Measurements from ENCODE around the gene MYOG. TPM values are rescaled to one million over a fixed set of nuclear protein-coding genes. Genes with fewer than 3 reads are reported as not detected.
A peak's percentile ranks its signal among the peaks of the same experiment; 100 is the strongest.

The MYOG gene
- total RNA-seq, 1 experiment from 2014 or later = not detected

DNA sequence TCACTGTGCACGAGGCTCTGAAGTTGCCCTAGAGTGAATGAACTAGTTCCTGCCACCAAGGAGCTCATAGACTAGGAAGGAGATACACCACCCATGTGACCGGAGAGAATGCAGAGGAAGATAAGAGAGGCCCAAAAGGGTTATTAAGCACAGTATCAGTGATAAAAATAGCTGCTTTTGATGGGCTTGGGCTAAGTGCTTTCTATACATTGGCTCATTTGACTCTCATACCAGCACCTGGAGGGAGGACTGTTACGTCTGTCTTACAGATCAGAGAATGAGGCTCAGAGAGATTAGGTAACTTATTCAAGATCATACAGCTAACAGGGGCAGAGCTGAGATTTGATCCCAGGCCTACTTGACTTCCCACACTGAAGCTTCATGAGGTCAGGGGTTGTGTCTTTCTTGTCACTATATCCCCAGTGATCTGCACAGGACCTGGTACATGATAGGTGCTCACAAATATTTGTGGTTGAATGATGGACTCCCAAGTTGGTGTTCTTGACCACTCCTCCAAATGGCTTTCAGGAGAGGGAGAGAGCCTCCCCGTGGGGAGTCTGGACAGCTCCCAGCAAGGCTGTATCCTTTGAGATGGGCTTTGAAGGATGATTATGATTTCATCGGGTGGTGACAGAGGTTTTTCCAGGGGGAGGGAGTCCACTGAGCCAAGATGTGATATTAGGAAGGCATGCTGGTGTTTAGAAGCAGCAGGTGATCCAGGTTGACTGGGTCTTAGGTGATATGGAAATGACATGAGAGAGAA is 45.1 kb downstream of the MYOG start:
- H3T11ph ChIP-seq (ENCODE audit: low read length) = no peak overlapping the region
- Mint-ChIP-seq H3K9me3 (no peaks in the 10 kb centered on the region), H3K27me3 (ENCODE audit: low read depth) (peaks cover 2% of the 10 kb centered on the region), H3K4me1 (peaks cover 24 to 36% of the 10 kb centered on the region in 2 experiments), H3K36me3 (ENCODE audit: insufficient read depth in 1 of 3, low read depth in 3 of 3) (peaks cover 1 to 30% (median 6%) of the 10 kb centered on the region in 3 experiments; a peak in 6 of 7 replicates), H3K27ac (peak overlapping the region in 1 of 3 experiments; percentile 34; a peak in 1 of 7 replicates), H3K4me3 (peak overlapping the region in 1 of 2 experiments; percentile 14; a peak in 1 of 5 replicates)
- no peak overlapping the region for H4K8ac ChIP-seq (replicated peaks; ENCODE audit: insufficient read length, low read depth, low read length)
- H3K23me2 ChIP-seq (ENCODE audit: insufficient read length, low read depth, low read length, poor library complexity, severe bottlenecking) = no peaks in the 10 kb centered on the region
- H3K56ac ChIP-seq (ENCODE audit: insufficient read length, low read depth, low read length) = no peak overlapping the region
- no peaks in the 10 kb centered on the region for H3K9me3 ChIP-seq (ENCODE audit: control insufficient read depth, low read depth, low read length)
- TF ChIP-seq, protein P1, sequence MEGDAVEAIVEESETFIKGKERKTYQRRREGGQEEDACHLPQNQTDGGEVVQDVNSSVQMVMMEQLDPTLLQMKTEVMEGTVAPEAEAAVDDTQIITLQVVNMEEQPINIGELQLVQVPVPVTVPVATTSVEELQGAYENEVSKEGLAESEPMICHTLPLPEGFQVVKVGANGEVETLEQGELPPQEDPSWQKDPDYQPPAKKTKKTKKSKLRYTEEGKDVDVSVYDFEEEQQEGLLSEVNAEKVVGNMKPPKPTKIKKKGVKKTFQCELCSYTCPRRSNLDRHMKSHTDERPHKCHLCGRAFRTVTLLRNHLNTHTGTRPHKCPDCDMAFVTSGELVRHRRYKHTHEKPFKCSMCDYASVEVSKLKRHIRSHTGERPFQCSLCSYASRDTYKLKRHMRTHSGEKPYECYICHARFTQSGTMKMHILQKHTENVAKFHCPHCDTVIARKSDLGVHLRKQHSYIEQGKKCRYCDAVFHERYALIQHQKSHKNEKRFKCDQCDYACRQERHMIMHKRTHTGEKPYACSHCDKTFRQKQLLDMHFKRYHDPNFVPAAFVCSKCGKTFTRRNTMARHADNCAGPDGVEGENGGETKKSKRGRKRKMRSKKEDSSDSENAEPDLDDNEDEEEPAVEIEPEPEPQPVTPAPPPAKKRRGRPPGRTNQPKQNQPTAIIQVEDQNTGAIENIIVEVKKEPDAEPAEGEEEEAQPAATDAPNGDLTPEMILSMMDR (conservative IDR thresholded peaks at IDR 0.05) = no peak
- WGBS (ENCODE audit: extremely low coverage, insufficient read length, low lambda C conversion rate) = no CpG with 5 or more reads among the region's 5 CpGs
- H3K79me1 ChIP-seq (ENCODE audit: insufficient read depth, low read depth, low read length, poor library complexity, severe bottlenecking) = no peaks in the 10 kb centered on the region
- no peak overlapping the region for H3K9ac ChIP-seq (ENCODE audit: extremely low read depth, insufficient read length, low read length)
- no peak overlapping the region for H3K18ac ChIP-seq (ENCODE audit: insufficient read length, low read depth, low read length)
- no peak overlapping the region for H3K4ac ChIP-seq (ENCODE audit: low read depth, low read length)
- no peak overlapping the region for H2BK5ac ChIP-seq (ENCODE audit: insufficient read length, low read length)
- no peak overlapping the region for H2BK15ac ChIP-seq (ENCODE audit: low read depth, low read length)
- no peak overlapping the region for H2BK120ac ChIP-seq (ENCODE audit: low read depth, low read length, poor library complexity, severe bottlenecking)
- no peak overlapping the region for H3K14ac ChIP-seq (ENCODE audit: insufficient read depth, low read length)
- H3K4me1 ChIP-seq (ENCODE audit: insufficient read depth, low read length) = peaks cover 6% of the 10 kb centered on the region; the same call in 1 of the 2 replicates
- no peak overlapping the region for H3K4me2 ChIP-seq (ENCODE audit: insufficient read depth, insufficient read length, low read length)
- no peak for DNase-seq
- no peak overlapping the region for H3K27ac ChIP-seq (ENCODE audit: insufficient read length, low read depth, low read length)
- H4K91ac ChIP-seq (ENCODE audit: insufficient read length, low read depth, low read length) = no peak overlapping the region
- no peak overlapping the region for H2BK12ac ChIP-seq (ENCODE audit: insufficient read length, low read depth, low read length)
- no peaks in the 10 kb centered on the region for H4K20me1 ChIP-seq (ENCODE audit: control insufficient read depth, insufficient read depth, insufficient read length)
- H2AFZ ChIP-seq (ENCODE audit: low read length) = no peak overlapping the region
- no peak overlapping the region for H3K23ac ChIP-seq (ENCODE audit: insufficient read length, low read depth, low read length)
- H2AK5ac ChIP-seq (ENCODE audit: insufficient read length, low read length) = no peak overlapping the region
- no peaks in the 10 kb centered on the region for H3K27me3 ChIP-seq (ENCODE audit: insufficient read depth, low read length)
- H4K5ac ChIP-seq (ENCODE audit: insufficient read length, low read depth, low read length) = no peak overlapping the region
- no peaks in the 10 kb centered on the region for H3K79me2 ChIP-seq (ENCODE audit: insufficient read depth, low read length)
- H2BK20ac ChIP-seq (ENCODE audit: low read depth, low read length, poor library complexity, severe bottlenecking) = no peak overlapping the region
